Measurements from ENCODE around the gene BEAN1.

BEAN1 gene

DNA sequence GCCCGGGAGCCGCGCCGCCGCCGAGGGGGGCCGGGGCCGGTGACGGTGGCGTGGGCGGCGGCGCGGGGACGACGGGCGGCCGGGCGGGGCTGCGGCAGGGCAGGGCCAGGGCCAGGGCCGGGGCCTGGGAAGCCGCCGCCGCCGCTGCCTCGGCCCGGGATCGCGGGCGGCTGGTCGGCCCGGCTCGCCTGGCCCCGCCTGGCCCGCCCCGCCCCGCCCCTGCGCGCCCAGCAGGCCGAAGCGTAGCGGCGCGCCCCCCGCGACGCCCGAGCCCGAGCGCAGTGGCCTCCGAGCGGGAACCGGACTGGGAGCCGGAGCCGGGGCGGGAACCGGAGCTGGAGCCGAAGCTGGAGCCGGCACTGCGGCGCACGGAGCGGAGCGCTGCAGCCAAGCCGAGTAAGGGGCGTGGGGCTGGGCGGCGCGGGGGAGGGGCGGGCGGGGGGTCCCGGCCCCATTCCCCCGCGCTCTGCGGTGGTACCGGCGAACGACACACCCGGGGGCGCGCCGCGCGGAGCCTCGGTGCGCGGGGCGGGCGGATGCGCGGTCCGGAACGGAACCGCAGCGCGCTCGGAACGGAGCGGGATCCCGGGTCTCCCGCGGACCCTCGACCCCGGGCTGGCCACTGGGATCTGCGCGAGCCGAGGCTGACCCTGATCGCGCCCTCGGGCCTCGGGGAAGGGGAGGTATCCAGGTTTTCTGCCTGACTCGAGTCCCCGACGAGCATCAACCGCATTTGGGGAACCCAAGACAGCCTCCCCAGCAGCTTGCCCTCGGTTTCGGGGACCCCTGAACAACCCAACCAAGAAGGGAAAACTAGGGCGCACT is at the start of gene BEAN1:
BEAN1 (plus strand) TSS at position 260 of the 825 bp plus-strand sequence. CDS start 10,382 bp downstream, outside the sequence.
- Histone ChIP-seq H3K4me1 (ENCODE audit: insufficient read depth, low read length) (peaks cover 4% of the 10 kb centered on the region; the same call in 1 of the 2 replicates), H3K9me3 (ENCODE audit: control insufficient read depth, insufficient read depth, low read length) (no peaks in the 10 kb centered on the region), H3K9ac (ENCODE audit: low read depth, low read length) (peak within 1 kb of the TSS; percentile 57; the same call in 1 of the 2 replicates), H3K36me3 (ENCODE audit: insufficient read depth, low read length) (no peaks in the 10 kb centered on the region)

- no peaks in the 10 kb centered on the region for H3K36me3 ChIP-seq (ENCODE audit: insufficient read depth, low read length)
- H3K9ac ChIP-seq (ENCODE audit: low read depth, low read length): no peak overlapping the region
- H3K4me1 ChIP-seq (ENCODE audit: insufficient read depth, low read length): peaks cover 16% of the 10 kb centered on the region; the same call in 1 of the 2 replicates
- no peaks in the 10 kb centered on the region for H3K9me3 ChIP-seq (ENCODE audit: control insufficient read depth, insufficient read depth, low read length)
These were observed 49.8 kb upstream of the BEAN1 start for GRCh38 chr16:66377324-66377723.

DNA sequence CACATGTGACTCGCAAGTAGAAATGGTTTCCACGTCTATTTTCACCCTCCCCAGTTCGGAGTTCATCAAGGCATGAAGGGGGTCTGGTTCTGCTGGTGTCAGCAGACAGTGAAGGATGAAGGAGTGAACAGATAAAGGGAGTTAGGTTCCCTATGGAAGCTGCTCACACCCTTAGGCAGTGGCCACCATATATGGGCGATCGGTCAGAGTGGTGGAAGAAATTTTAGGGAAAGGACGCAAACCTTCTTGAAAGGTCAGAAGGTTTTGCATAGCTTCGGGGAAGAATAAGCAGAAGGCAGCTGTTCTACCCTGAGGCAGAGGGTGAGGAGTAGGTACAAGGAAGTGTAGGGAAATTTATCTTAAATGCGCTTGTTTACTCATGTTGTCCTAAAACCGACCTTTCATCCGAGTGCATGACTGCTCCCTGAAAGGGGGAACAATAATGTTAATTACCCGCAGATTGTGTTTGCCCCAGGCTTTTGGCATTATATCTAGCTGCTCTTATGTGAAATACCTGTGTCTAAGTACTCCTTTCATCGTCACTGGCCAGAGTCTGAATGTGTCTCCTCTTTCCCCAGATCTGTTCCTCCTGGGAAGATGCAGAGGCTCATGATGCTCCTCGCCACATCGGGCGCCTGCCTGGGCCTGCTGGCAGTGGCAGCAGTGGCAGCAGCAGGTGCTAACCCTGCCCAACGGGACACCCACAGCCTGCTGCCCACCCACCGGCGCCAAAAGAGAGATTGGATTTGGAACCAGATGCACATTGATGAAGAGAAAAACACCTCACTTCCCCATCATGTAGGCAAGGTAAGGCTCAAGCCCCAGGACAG is 48.1 kb upstream of the BEAN1 start:
- H3K4me1 ChIP-seq (ENCODE audit: insufficient read depth, low read length): peaks cover 29% of the 10 kb centered on the region; the same call in 1 of the 2 replicates
- H3K36me3 ChIP-seq (ENCODE audit: insufficient read depth, low read length): no peaks in the 10 kb centered on the region
- no peaks in the 10 kb centered on the region for H3K9me3 ChIP-seq (ENCODE audit: control insufficient read depth, insufficient read depth, low read length)
- H3K9ac ChIP-seq (ENCODE audit: low read depth, low read length): no peak overlapping the region

- Histone ChIP-seq H3K9ac (ENCODE audit: low read depth, low read length) (no peak overlapping the region), H3K9me3 (ENCODE audit: control insufficient read depth, insufficient read depth, low read length) (no peaks in the 10 kb centered on the region), H3K36me3 (ENCODE audit: insufficient read depth, low read length) (no peaks in the 10 kb centered on the region), H3K4me1 (ENCODE audit: insufficient read depth, low read length) (peaks cover 25% of the 10 kb centered on the region; the same call in 1 of the 2 replicates)
These were observed 47.5 kb upstream of the BEAN1 start for GRCh38 chr16:66379571-66379941.

DNA sequence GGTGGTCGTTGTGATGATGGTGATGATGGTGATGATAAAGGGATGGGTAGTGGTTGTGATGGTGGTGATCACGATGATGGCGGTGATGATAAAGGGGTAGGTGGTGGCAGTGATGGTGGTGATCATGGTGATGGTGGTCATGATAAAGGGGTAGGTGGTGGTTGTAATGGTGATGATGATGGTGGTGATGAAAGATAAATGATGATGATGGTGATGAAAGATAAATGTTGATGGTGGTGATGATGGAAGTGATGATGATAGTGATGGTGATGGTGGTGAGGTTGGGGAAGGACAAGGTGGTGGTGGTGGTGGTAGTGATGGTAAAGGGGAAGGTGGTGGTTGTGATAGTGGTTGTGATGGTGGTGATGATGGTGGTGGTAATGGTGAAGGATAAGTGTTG is 46.7 kb upstream of the BEAN1 start:
- H3K4me1 ChIP-seq (ENCODE audit: insufficient read depth, low read length): peaks cover 25% of the 10 kb centered on the region; the same call in 1 of the 2 replicates
- H3K9me3 ChIP-seq (ENCODE audit: control insufficient read depth, insufficient read depth, low read length): no peaks in the 10 kb centered on the region
- H3K9ac ChIP-seq (ENCODE audit: low read depth, low read length): no peak overlapping the region
- no peaks in the 10 kb centered on the region for H3K36me3 ChIP-seq (ENCODE audit: insufficient read depth, low read length)

- H3K4me1 ChIP-seq (ENCODE audit: insufficient read depth, low read length): peaks cover 21% of the 10 kb centered on the region; the same call in 1 of the 2 replicates
- no peaks in the 10 kb centered on the region for H3K9me3 ChIP-seq (ENCODE audit: control insufficient read depth, insufficient read depth, low read length)
- H3K36me3 ChIP-seq (ENCODE audit: insufficient read depth, low read length): no peaks in the 10 kb centered on the region
- no peak overlapping the region for H3K9ac ChIP-seq (ENCODE audit: low read depth, low read length)
These were observed 45.4 kb upstream of the BEAN1 start for GRCh38 chr16:66381585-66382170.

GRCh38 chr16:66382171-66382965 is 44.7 kb upstream of the BEAN1 start:
- no peak overlapping the region for H3K9ac ChIP-seq (ENCODE audit: low read depth, low read length)
- no peaks in the 10 kb centered on the region for H3K36me3 ChIP-seq (ENCODE audit: insufficient read depth, low read length)
- H3K4me1 ChIP-seq (ENCODE audit: insufficient read depth, low read length): peaks cover 21% of the 10 kb centered on the region; the same call in 1 of the 2 replicates
- no peaks in the 10 kb centered on the region for H3K9me3 ChIP-seq (ENCODE audit: control insufficient read depth, insufficient read depth, low read length)

DNA sequence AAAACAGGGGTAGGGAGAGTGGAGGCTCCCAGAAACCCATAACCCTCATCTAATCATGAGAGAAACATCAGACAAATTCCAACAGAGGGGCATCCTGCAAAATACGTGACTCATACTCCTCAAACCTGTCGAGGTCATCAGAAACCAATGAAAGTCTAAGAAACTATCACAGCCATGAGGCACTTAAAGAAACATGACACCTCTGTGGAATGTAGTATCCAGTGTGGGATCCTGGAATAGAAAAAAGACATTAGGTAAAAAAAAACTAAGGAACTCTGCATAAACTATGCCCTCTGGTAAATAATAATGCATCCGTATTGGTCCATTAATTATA is 44.2 kb upstream of the BEAN1 start:
- no peak overlapping the region for H3K9ac ChIP-seq (ENCODE audit: low read depth, low read length)
- H3K9me3 ChIP-seq (ENCODE audit: control insufficient read depth, insufficient read depth, low read length): no peaks in the 10 kb centered on the region
- H3K4me1 ChIP-seq (ENCODE audit: insufficient read depth, low read length): peaks cover 21% of the 10 kb centered on the region; the same call in 1 of the 2 replicates
- H3K36me3 ChIP-seq (ENCODE audit: insufficient read depth, low read length): no peaks in the 10 kb centered on the region

- Histone ChIP-seq H3K4me1 (ENCODE audit: insufficient read depth, low read length) (peaks cover 21% of the 10 kb centered on the region; the same call in 1 of the 2 replicates), H3K9me3 (ENCODE audit: control insufficient read depth, insufficient read depth, low read length) (no peaks in the 10 kb centered on the region), H3K36me3 (ENCODE audit: insufficient read depth, low read length) (no peaks in the 10 kb centered on the region), H3K9ac (ENCODE audit: low read depth, low read length) (no peak overlapping the region)
These were observed 43.5 kb upstream of the BEAN1 start for GRCh38 chr16:66383551-66383950.

DNA sequence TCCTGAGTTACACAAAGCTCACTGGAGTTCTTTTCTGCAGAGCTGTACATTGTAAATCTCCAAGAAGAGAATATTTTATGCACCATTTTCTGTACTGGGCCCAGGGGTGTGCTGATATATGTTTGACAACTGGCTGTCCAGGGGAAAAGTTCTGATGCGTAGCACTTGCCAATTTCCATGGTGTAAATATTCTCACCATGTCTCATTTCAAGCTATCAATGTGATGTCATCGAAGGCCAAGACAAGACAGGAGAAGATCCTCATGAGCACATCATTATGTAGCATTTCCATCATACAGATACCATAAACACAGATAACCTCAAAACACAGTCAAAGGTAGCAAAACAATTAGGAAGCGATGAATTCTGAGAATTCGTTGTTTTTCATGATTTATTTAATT is 41.7 kb upstream of the BEAN1 start:
- H3K9ac ChIP-seq (ENCODE audit: low read depth, low read length): no peak overlapping the region
- H3K36me3 ChIP-seq (ENCODE audit: insufficient read depth, low read length): no peaks in the 10 kb centered on the region
- H3K4me1 ChIP-seq (ENCODE audit: insufficient read depth, low read length): peaks cover 18% of the 10 kb centered on the region; the same call in 1 of the 2 replicates
- H3K9me3 ChIP-seq (ENCODE audit: control insufficient read depth, insufficient read depth, low read length): no peaks in the 10 kb centered on the region

GRCh38 chr16:66386629-66387622 is 40.2 kb upstream of the BEAN1 start:
- H3K9me3 ChIP-seq (ENCODE audit: control insufficient read depth, insufficient read depth, low read length): no peaks in the 10 kb centered on the region
- no peak overlapping the region for H3K9ac ChIP-seq (ENCODE audit: low read depth, low read length)
- H3K36me3 ChIP-seq (ENCODE audit: insufficient read depth, low read length): no peaks in the 10 kb centered on the region
- H3K4me1 ChIP-seq (ENCODE audit: insufficient read depth, low read length): peaks cover 17% of the 10 kb centered on the region; the same call in 1 of the 2 replicates

DNA sequence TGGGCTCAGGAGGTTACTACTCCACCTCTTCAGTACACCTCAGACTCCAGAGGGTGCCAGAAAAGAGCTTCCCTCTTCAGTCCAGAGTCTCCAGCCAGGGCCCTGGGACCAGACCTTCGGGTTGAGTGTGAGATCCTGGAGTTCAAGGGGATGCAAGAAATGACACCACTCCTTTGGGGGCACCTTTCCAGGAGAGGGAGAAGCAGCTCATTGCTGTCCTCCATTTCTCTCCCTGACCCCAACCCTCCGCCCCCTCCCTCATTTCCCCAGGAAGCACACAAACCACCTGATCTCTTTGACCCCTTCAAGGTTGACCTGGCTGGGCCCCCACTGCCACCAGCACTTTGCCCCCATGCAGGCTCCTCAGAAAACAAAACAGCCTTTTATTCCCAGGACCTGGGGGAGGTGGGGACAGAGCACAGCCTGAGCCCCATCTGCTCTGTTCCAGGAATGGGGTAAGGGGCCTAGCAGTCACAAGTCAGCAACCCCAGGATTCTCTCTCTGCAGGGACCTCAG is 39.2 kb upstream of the BEAN1 start:
- H3K9me3 ChIP-seq (ENCODE audit: control insufficient read depth, insufficient read depth, low read length): no peaks in the 10 kb centered on the region
- no peak overlapping the region for H3K9ac ChIP-seq (ENCODE audit: low read depth, low read length)
- H3K4me1 ChIP-seq (ENCODE audit: insufficient read depth, low read length): peaks cover 8% of the 10 kb centered on the region; the same call in 1 of the 2 replicates
- no peaks in the 10 kb centered on the region for H3K36me3 ChIP-seq (ENCODE audit: insufficient read depth, low read length)
